HG03575 (cell line): ENCODE measurements around the gene AKR1C2.
"Not testable (repeated sequence)": the region's sequence is repeated elsewhere in the genome, so short reads cannot be mapped to it uniquely, and the experiment has no call there.

Source experiments
- ATAC-seq: cut with Tn5 transposase; IDR thresholded peaks from one replicate; pipeline ENCODE4 v1.9.1; 2021; ENCODE audit not compliant: unreplicated experiment, insufficient number of reproducible peaks, low FRiP score; ENCODE audit errors: extremely low read depth

The AKR1C2 gene

GRCh38 chr10:4941540-4942330 lies 61.9 kb downstream of the AKR1C2 start:
- ATAC-seq, result no peak

GRCh38 chr10:4940909-4941308 lies 62.7 kb downstream of the AKR1C2 start:
- not testable (repeated sequence) for ATAC-seq

- ATAC-seq, result not testable (repeated sequence)
Measured at GRCh38 chr10:4940073-4940428, 63.6 kb downstream of the AKR1C2 start.

GRCh38 chr10:4939224-4940072 lies 64.2 kb downstream of the AKR1C2 start:
- ATAC-seq, result no peak
